HepG2 (cell line): ENCODE results near the gene SKI. TPM values are rescaled to one million over a fixed set of nuclear protein-coding genes. Genes with fewer than 3 reads are reported as not detected.

Experiments used
- AGO1 ChIP-seq: fragments of 200-400 bp; formaldehyde crosslinking; IDR thresholded peaks from 2 replicates; pipeline ENCODE4 v1.6.1; 2017; ENCODE audit warnings: mild to moderate bottlenecking, low read depth, low read length, moderate library complexity; ENCODE audit not compliant: poor library complexity, severe bottlenecking
- AHR ChIP-seq: IDR thresholded peaks from 2 replicates; pipeline ENCODE4 v1.6.1; 2018; ENCODE audit warnings: missing genetic modification reagents, missing compliant biosample characterization
- CHD4 ChIP-seq: fragments of 200-600 bp; sonication (generic); IDR thresholded peaks from 2 replicates; pipeline ENCODE4 v1.7.0; 2017; ENCODE audit warnings: mild to moderate bottlenecking, low read length, borderline replicate concordance
- KDM5B ChIP-seq: sonication (generic); formaldehyde crosslinking; IDR thresholded peaks from 2 replicates; pipeline ENCODE4 v1.4.0; 2020; ENCODE audit warnings: missing genetic modification reagents, mild to moderate bottlenecking, borderline replicate concordance
- LCORL ChIP-seq, 2 experiments: fragments of 450-650 bp in 1 of 2; sonication (generic) in 1 of 2; formaldehyde crosslinking in 1 of 2; IDR thresholded peaks; 2 replicates each; pipeline versions ENCODE4 v1.5.0 to v1.6.1; 2017 to 2020; ENCODE audit warnings: antibody characterized with exemption in 1 of 2, missing genetic modification reagents in 1 of 2
- MAZ ChIP-seq, 2 experiments: sonication (generic) in 1 of 2; formaldehyde crosslinking in 1 of 2; IDR thresholded peaks; 2 replicates each; pipeline versions ENCODE4 v1.5.0 to v1.6.1; 2012 to 2020; ENCODE audit warnings: low read depth in 2 of 2, mild to moderate bottlenecking in 2 of 2, borderline replicate concordance in 1 of 2, improper control_type of control experiment in 1 of 2, low read length in 1 of 2, missing genetic modification reagents in 1 of 2, moderate library complexity in 1 of 2
- MLX ChIP-seq: IDR thresholded peaks from 2 replicates; pipeline ENCODE4 v1.6.1; 2016
- MYC ChIP-seq: sonication (generic); formaldehyde crosslinking; IDR thresholded peaks from 2 replicates; pipeline ENCODE4 v1.9.0; 2021; ENCODE audit warnings: missing genetic modification reagents, borderline replicate concordance
- NR3C1 ChIP-seq: sonication (generic); formaldehyde crosslinking; IDR thresholded peaks from 2 replicates; pipeline ENCODE4 v1.4.0; 2020; ENCODE audit warnings: missing genetic modification reagents
- RARA ChIP-seq: IDR thresholded peaks from 2 replicates; pipeline ENCODE4 v1.6.1; 2016; ENCODE audit warnings: missing genetic modification reagents, missing compliant biosample characterization
- RBAK ChIP-seq: sonication (generic); formaldehyde crosslinking; IDR thresholded peaks from 2 replicates; pipeline ENCODE4 v1.5.1; 2020; ENCODE audit warnings: mild to moderate bottlenecking, missing genetic modification reagents
- RNF2 ChIP-seq: fragments of 450-650 bp; conservative IDR thresholded peaks from 2 replicates; pipeline ENCODE4 v1.6.1; 2016; ENCODE audit warnings: low read depth
- SRSF1 ChIP-seq: fragments of 200-400 bp; formaldehyde crosslinking; optimal IDR thresholded peaks from 2 replicates; pipeline ENCODE3; 2017; ENCODE audit warnings: mild to moderate bottlenecking, low read depth, low read length, moderate library complexity
- SRSF9 ChIP-seq: fragments of 200-400 bp; formaldehyde crosslinking; IDR thresholded peaks from 2 replicates; pipeline ENCODE4 v1.6.1; 2018; ENCODE audit warnings: borderline replicate concordance, mild to moderate bottlenecking, low read depth, low read length; ENCODE audit not compliant: insufficient read depth, poor library complexity, severe bottlenecking
- SRY ChIP-seq: sonication (generic); formaldehyde crosslinking; IDR thresholded peaks from 2 replicates; pipeline ENCODE4 v1.8.0; 2022; ENCODE audit warnings: mild to moderate bottlenecking, missing genetic modification reagents
- ZC3H4 ChIP-seq: sonication (generic); formaldehyde crosslinking; IDR thresholded peaks from 2 replicates; pipeline ENCODE4 v1.4.0; 2020; ENCODE audit warnings: missing genetic modification reagents, borderline replicate concordance
- ZFX ChIP-seq: sonication (generic); formaldehyde crosslinking; IDR thresholded peaks from 2 replicates; pipeline ENCODE4 v1.4.0; 2020; ENCODE audit warnings: mild to moderate bottlenecking, low read depth, missing genetic modification reagents, moderate library complexity
- ZNF225 ChIP-seq: sonication (generic); formaldehyde crosslinking; IDR thresholded peaks from 2 replicates; pipeline ENCODE4 v1.4.0; 2020; ENCODE audit warnings: mild to moderate bottlenecking, missing genetic modification reagents
- ZNF232 ChIP-seq: sonication (generic); formaldehyde crosslinking; IDR thresholded peaks from 2 replicates; pipeline ENCODE4 v1.4.0; 2020; ENCODE audit warnings: missing genetic modification reagents, borderline replicate concordance
- ZNF263 ChIP-seq: sonication (generic); formaldehyde crosslinking; IDR thresholded peaks from 2 replicates; pipeline ENCODE4 v1.4.0; 2020; ENCODE audit warnings: missing genetic modification reagents
- ZNF33A ChIP-seq: sonication (generic); formaldehyde crosslinking; IDR thresholded peaks from 2 replicates; pipeline ENCODE4 v1.5.1; 2020; ENCODE audit warnings: missing genetic modification reagents, mild to moderate bottlenecking, moderate library complexity, borderline replicate concordance
- ZNF414 ChIP-seq: sonication (generic); formaldehyde crosslinking; IDR thresholded peaks from 2 replicates; pipeline ENCODE4 v1.5.0; 2020; ENCODE audit warnings: missing genetic modification reagents
- ZNF556 ChIP-seq: sonication (generic); formaldehyde crosslinking; IDR thresholded peaks from 2 replicates; pipeline ENCODE4 v1.4.0; 2020; ENCODE audit warnings: mild to moderate bottlenecking, missing genetic modification reagents, borderline replicate concordance
- ZXDC ChIP-seq: sonication (generic); formaldehyde crosslinking; IDR thresholded peaks from 2 replicates; pipeline ENCODE4 v1.5.0; 2020; ENCODE audit warnings: mild to moderate bottlenecking, missing genetic modification reagents
- polyA plus RNA-seq, 8 experiments: library from polyadenylated mRNA; depleted of rRNA in 3 of 8; stranded (reverse) in 7 of 8; unstranded in 1 of 8; fragments of >200 nt; fragmentation: Illumina TruSeq in 4 of 8; extraction: Trizol in 4 of 8; gene quantifications; 2 replicates each; pipeline versions ENCODE4 v1.2.1 to v1.2.3, GENCODE V29; 2011 to 2016; ENCODE audit warnings: low read depth in 4 of 8, missing spikeins in 1 of 8, mixed read lengths in 1 of 8; ENCODE audit not compliant: insufficient read depth in 1 of 8
- total RNA-seq, 5 experiments: library from RNA; depleted of rRNA; stranded (reverse); fragments of >200 nt; fragmentation: Illumina TruSeq; extraction: Trizol; gene quantifications; 2 replicates each; pipeline ENCODE4 v1.2.3, GENCODE V29; 2016; ENCODE audit warnings: low read depth in 1 of 5

The SKI gene
- total and polyA plus RNA-seq, 2 of the 13 experiments (the other 11 are each of a cell fraction or from before 2014, with no cell fraction given): 4.7 to 6.9 TPM

- TF ChIP-seq MAZ (IDR thresholded peaks at IDR 0.05; ENCODE audit: borderline replicate concordance, low read depth, low read length) (no peak), MAZ (CRISPR knock-in tag; IDR thresholded peaks at IDR 0.05; ENCODE audit: low read depth) (peak; percentile 59), ZNF232 (CRISPR knock-in tag) (peak; percentile 35; the same call in 1 of the 2 replicates), RARA (no peak), ZNF225 (CRISPR knock-in tag) (no peak), LCORL (IDR thresholded peaks at IDR 0.05) (no peak), LCORL (CRISPR knock-in tag; IDR thresholded peaks at IDR 0.05) (peak; percentile 61; the same call in 1 of the 2 replicates), AGO1 (no peak), ZC3H4 (CRISPR knock-in tag) (no peak), KDM5B (CRISPR knock-in tag) (peak; percentile 62; the same call in 1 of the 2 replicates), SRY (CRISPR knock-in tag) (no peak), ZFX (CRISPR knock-in tag) (peak; percentile 47), MLX (CRISPR knock-in tag) (no peak), ZNF33A (no peak), SRSF1 (no peak), ZNF414 (CRISPR knock-in tag) (0 out of 2 replicates have a peak, but pooled peaks have one; percentile 30), MYC (0 out of 2 replicates have a peak, but pooled peaks have one; percentile 19), NR3C1 (CRISPR knock-in tag) (no peak), RBAK (no peak), ZNF263 (CRISPR knock-in tag) (no peak), AHR (CRISPR knock-in tag) (no peak), SRSF9 (no peak), RNF2 (peak; percentile 43; the same call in 1 of the 2 replicates), ZNF556 (no peak), CHD4 (no peak), ZXDC (CRISPR knock-in tag) (peak; percentile 31; the same call in 1 of the 2 replicates)
Observed at GRCh38 chr1:2229037-2229864, 1.1 kb downstream of the SKI start (continued).
